Adrenal gland (tissue), 12 donors: ENCODE measurements around the gene CYB5R3. TPM values are rescaled to one million over a fixed set of nuclear protein-coding genes. Genes with fewer than 3 reads are reported as not detected.

Experiments
- DNase-seq, 7 donors: peaks; one replicate each; pipeline ENCODE4 v3.0.0-alpha.2; 2019 to 2020
- H3K27ac ChIP-seq, 5 donors: fragments of 200-600 bp; sonication (generic) in 4 of 5; 1 replicate in 3 of 5; 2 replicates in 2 of 5; pipeline versions ENCODE4 v1.5.1 to v1.8.0; 2016 to 2020; ENCODE audit warnings: mild to moderate bottlenecking in 1 of 5
- H3K27me3 ChIP-seq: fragments of 200-600 bp; 2 replicates; pipeline ENCODE4 v1.8.0; 2021
- H3K36me3 ChIP-seq, 2 donors: fragments of 200-600 bp; replicated peaks in 1 of 2; 1 replicate in 1 of 2; 2 replicates in 1 of 2; pipeline versions ENCODE4 v1.5.1 to v1.8.0; 2018 to 2022
- H3K4me1 ChIP-seq, 2 donors: fragments of 200-600 bp; replicated peaks in 1 of 2; 1 replicate in 1 of 2; 2 replicates in 1 of 2; pipeline versions ENCODE4 v1.5.1 to v1.8.0; 2018 to 2021
- H3K4me3 ChIP-seq, 4 donors: fragments of 200-600 bp; sonication (generic) in 3 of 4; one replicate each; pipeline ENCODE4 v1.5.1; 2016 to 2018
- H3K9me3 ChIP-seq, 3 donors: fragments of 200-600 bp; sonication (generic) in 1 of 3; replicated peaks in 1 of 3; 1 replicate in 2 of 3; 2 replicates in 1 of 3; pipeline versions ENCODE4 v1.5.1 to v1.8.0; 2016 to 2021
- CTCF ChIP-seq, 6 experiments: fragments of 450-650 bp in 4 of 6; fragments of 200-600 bp in 2 of 6; sonication (generic) in 1 of 6; IDR thresholded peaks; 1 replicate in 5 of 6; 2 replicates in 1 of 6; pipeline versions ENCODE4 v1.5.1 to v1.8.0; 2016 to 2021; ENCODE audit warnings: antibody characterized with exemption in 6 of 6, mild to moderate bottlenecking in 2 of 6, moderate library complexity in 1 of 6
- POLR2A ChIP-seq, 2 donors: fragments of 450-650 bp; IDR thresholded peaks; one replicate each; pipeline ENCODE4 v1.6.1; 2017; ENCODE audit warnings: antibody characterized with exemption in 2 of 2, mild to moderate bottlenecking in 2 of 2, moderate library complexity in 1 of 2
- WGBS, 4 donors: extraction: QIAGEN DNeasy Blood & Tissue Kit in 2 of 4; methylation state at CpG; one replicate each; pipeline versions ENCODE4 v1.1.5 to v1.1.7; 2013 to 2017; 5-methylcytosine and 5-hydroxymethylcytosine counted together
- intact Hi-C, 2 donors: fragments of 100-400 bp; cut with DNase I; formaldehyde crosslinking; loops; one replicate each; pipeline versions ENCODE4 v1.14.1 to v1.15.0; 2022 to 2023
- polyA plus RNA-seq, 3 donors: library from polyadenylated mRNA; stranded (reverse); fragments of 200-250 nt in 2 of 3; fragments of 350-450 nt in 1 of 3; fragmentation: Illumina TruSeq in 1 of 3; extraction: RNeasy Lipid Tissue Mini Kit (QIAGEN cat#74804) in 1 of 3; gene quantifications; one replicate each; pipeline ENCODE4 v1.2.3, GENCODE V29; 2013 to 2014
- total RNA-seq, 9 donors: library from RNA; depleted of rRNA in 4 of 9; stranded (reverse); fragments of >200 nt in 4 of 9; fragments of 120-200 nt in 1 of 9; fragmentation: NEBNext Ultra II Directional in 1 of 9; extraction: Animal tissue kit (Norgen Biotek cat#: 25700) in 1 of 9; gene quantifications; one replicate each; pipeline versions ENCODE4 v1.1.0 to v1.2.4, GENCODE V29; 2013 to 2023
- donor health status: healthy with polysubstance abuse.
- donor health status: Bipolar disorder and iron deficiency.
- donor health status: DM: yes; HTN: yes; CAD: no.
- donor health status: DM: no; HTN: no; CAD: no.
- donor health status: DM: no; HTN: no; CAD: no.
- donor health status: DM: yes; HTN: yes; CAD: no.

Gene CYB5R3
- total and polyA plus RNA-seq, 12 donors = 101 to 578 (median 251) TPM

DNA sequence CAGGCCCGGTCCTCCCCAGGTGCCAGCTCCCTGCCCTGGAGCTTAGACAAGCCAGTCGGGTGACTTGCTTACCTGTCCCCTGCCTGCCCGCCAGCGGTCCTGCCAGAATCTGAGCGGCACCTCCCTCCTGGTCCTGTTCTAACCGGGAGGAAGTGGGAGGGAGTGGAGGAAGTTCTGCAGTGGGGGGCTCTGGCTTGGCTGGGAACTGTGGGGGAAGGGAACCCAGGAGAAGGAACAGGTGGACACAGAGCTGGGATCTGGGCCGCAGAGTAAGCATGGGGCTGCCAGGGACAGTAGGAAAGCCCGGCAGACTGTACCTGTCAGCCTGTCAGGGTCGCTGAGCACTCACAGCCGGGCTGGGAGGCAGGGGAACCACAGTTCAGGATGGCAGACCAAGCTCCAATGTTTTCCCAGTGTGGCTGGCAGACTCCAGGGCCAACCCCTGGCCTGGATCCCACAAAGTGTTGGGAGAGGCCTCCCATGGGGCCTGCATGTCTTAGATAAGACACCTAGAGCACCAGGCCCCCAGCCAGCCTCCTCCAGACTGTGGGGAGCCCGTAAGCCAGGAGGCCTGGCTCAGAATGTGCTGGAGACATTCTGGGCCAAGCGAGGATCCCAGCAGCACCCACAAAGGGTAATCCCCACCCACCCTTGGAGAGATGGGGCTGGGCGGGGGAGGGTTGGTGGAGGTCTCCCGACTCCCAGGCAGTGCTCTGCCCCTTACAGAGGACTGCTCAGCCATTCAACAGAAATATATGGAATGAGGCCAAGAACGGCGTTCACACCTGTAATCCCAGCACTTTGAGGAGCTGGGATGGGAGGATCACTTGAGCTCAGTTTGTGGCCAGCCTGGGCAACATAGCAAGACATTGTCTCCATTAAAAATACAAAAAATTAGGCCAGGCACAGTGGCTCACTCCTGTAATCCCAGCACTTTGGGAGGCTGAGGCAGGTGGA is 2.3 kb downstream of the CYB5R3 start:
- Histone ChIP-seq H3K27ac (peak overlapping the region; percentile 51 to 94 (median 77)), H3K4me3 (peak overlapping the region in 1 of 4 donors; percentile 16), H3K36me3 (no peaks in the 10 kb centered on the region), H3K9me3 (no peaks in the 10 kb centered on the region), H3K4me1 (peaks cover 59 to 71% of the 10 kb centered on the region in 2 donors), H3K27me3 (no peaks in the 10 kb centered on the region)
- TF ChIP-seq CTCF (IDR thresholded peaks at IDR 0.05) = no peak
- peak in 1 of 2 donors; percentile 27 for TF ChIP-seq POLR2A (IDR thresholded peaks at IDR 0.05)
- intact Hi-C loops = no loop called here
- 30 to 42% (median 35%) methylated on average over 8 to 16 of the region's 16 CpGs for WGBS, 4 donors
- DNase-seq = peak; percentile 52 to 87 (median 82)

- H3K36me3 ChIP-seq = no peaks in the 10 kb centered on the region
- H3K9me3 ChIP-seq = no peaks in the 10 kb centered on the region
- peak overlapping the region in 1 of 4 donors; percentile 16 for H3K4me3 ChIP-seq
- peak in 1 of 7 donors; percentile 37 for DNase-seq
- peaks cover 65 to 78% of the 10 kb centered on the region in 2 donors for H3K4me1 ChIP-seq
- TF ChIP-seq CTCF (IDR thresholded peaks at IDR 0.05) = no peak
- TF ChIP-seq POLR2A (IDR thresholded peaks at IDR 0.05) = no peak
- 66 to 76% (median 67%) methylated on average over 5 to 13 of the region's 13 CpGs for WGBS, 4 donors
- no peaks in the 10 kb centered on the region for H3K27me3 ChIP-seq
- peak overlapping the region; percentile 51 to 94 (median 77) for H3K27ac ChIP-seq
- intact Hi-C loops = no loop called here
These were observed 3.1 kb downstream of the CYB5R3 start for GRCh38 chr22:42645938-42646568.

- DNase-seq = peak in 3 of 7 donors; percentile 60 to 72 (median 63)
- Histone ChIP-seq H3K9me3 (no peaks in the 10 kb centered on the region), H3K27ac (peak overlapping the region; percentile 51 to 94 (median 77)), H3K4me1 (peaks cover 65 to 78% of the 10 kb centered on the region in 2 donors), H3K4me3 (peak overlapping the region in 1 of 4 donors; percentile 16), H3K36me3 (no peaks in the 10 kb centered on the region), H3K27me3 (no peaks in the 10 kb centered on the region)
- intact Hi-C loops = no loop called here
- no peak for TF ChIP-seq CTCF (IDR thresholded peaks at IDR 0.05)
- no peak for TF ChIP-seq POLR2A (IDR thresholded peaks at IDR 0.05)
- 40 to 68% (median 58%) methylated on average over 7 to 19 of the region's 19 CpGs for WGBS, 4 donors
These were observed 3.8 kb downstream of the CYB5R3 start for GRCh38 chr22:42645341-42645937.
